GM23248 (cell line): ENCODE data around the gene ADAT1. TPM values are rescaled to one million over a fixed set of nuclear protein-coding genes. Genes with fewer than 3 reads are reported as not detected.

ENCODE experiments used
- DNase-seq: peaks from one replicate; pipeline ENCODE4 v3.0.0-alpha.2; 2015
- H2AFZ ChIP-seq: fragments of 200-600 bp; sonication (generic); 2 replicates; pipeline ENCODE4 v1.6.1; 2016; ENCODE audit warnings: antibody characterized with exemption
- H3F3A ChIP-seq: fragments of 200-600 bp; sonication (generic); 2 replicates; pipeline ENCODE4 v1.6.1; 2016; ENCODE audit warnings: mild to moderate bottlenecking, antibody characterized with exemption, mixed run types; ENCODE audit not compliant: insufficient read depth
- H3K27ac ChIP-seq: fragments of 200-600 bp; sonication (generic); 2 replicates; pipeline ENCODE4 v1.5.1; 2016; ENCODE audit warnings: mild to moderate bottlenecking
- H3K27me3 ChIP-seq: fragments of 200-600 bp; sonication (generic); replicated peaks from 2 replicates; pipeline ENCODE4 v1.6.1; 2016; ENCODE audit warnings: mild to moderate bottlenecking; ENCODE audit not compliant: insufficient read depth
- H3K36me3 ChIP-seq: fragments of 200-600 bp; sonication (generic); 2 replicates; pipeline ENCODE4 v1.6.1; 2016; ENCODE audit warnings: low read depth, mild to moderate bottlenecking
- H3K4me1 ChIP-seq: fragments of 200-600 bp; sonication (generic); 2 replicates; pipeline ENCODE4 v1.6.1; 2016; ENCODE audit warnings: mild to moderate bottlenecking; ENCODE audit not compliant: insufficient read depth
- H3K4me2 ChIP-seq: fragments of 200-600 bp; sonication (generic); one replicate; pipeline ENCODE4 v1.6.1; 2016; ENCODE audit warnings: mild to moderate bottlenecking; ENCODE audit not compliant: unreplicated experiment
- H3K4me3 ChIP-seq: fragments of 200-600 bp; sonication (generic); 2 replicates; pipeline ENCODE4 v1.5.1; 2016; ENCODE audit warnings: mild to moderate bottlenecking
- H3K79me2 ChIP-seq: fragments of 200-600 bp; sonication (generic); 2 replicates; pipeline ENCODE4 v1.6.1; 2016; ENCODE audit warnings: mild to moderate bottlenecking; ENCODE audit not compliant: insufficient read depth
- H3K9ac ChIP-seq: fragments of 200-600 bp; sonication (generic); 2 replicates; pipeline ENCODE4 v1.6.1; 2016; ENCODE audit warnings: mild to moderate bottlenecking
- H3K9me2 ChIP-seq: fragments of 200-600 bp; sonication (generic); 2 replicates; pipeline ENCODE4 v1.6.1; 2016; ENCODE audit warnings: mixed run types, mild to moderate bottlenecking, moderate library complexity; ENCODE audit not compliant: insufficient read depth
- H3K9me3 ChIP-seq: fragments of 200-600 bp; sonication (generic); one replicate; pipeline ENCODE4 v1.6.1; 2017; ENCODE audit warnings: low read depth
- H4K20me1 ChIP-seq: fragments of 200-600 bp; sonication (generic); 2 replicates; pipeline ENCODE4 v1.6.0; 2016; ENCODE audit not compliant: insufficient read depth
- EZH2 ChIP-seq: fragments of 200-600 bp; sonication (generic); IDR thresholded peaks from 2 replicates; pipeline ENCODE4 v1.6.1; 2018; ENCODE audit warnings: antibody characterized with exemption, mild to moderate bottlenecking; ENCODE audit not compliant: insufficient read depth, poor library complexity, severe bottlenecking
- EZH2phosphoT487 ChIP-seq: fragments of 200-600 bp; sonication (generic); IDR thresholded peaks from 2 replicates; pipeline ENCODE4 v1.6.1; 2018; ENCODE audit warnings: antibody characterized with exemption, moderate library complexity, mild to moderate bottlenecking, low read depth; ENCODE audit not compliant: insufficient read depth
- WGBS, 2 experiments: methylation state at CpG; one replicate each; pipeline ENCODE4 v1.1.6; 2015 to 2017; ENCODE audit warnings: low lambda C conversion rate in 2 of 2, low coverage in 1 of 2; ENCODE audit errors: missing lambda C conversion rate in 2 of 2; 5-methylcytosine and 5-hydroxymethylcytosine counted together
- in situ Hi-C: fragments of 300-500 bp; cut with MboI; formaldehyde crosslinking; loops from 2 replicates; pipeline ENCODE4 v1.15.0; 2020
- polyA plus RNA-seq: library from polyadenylated mRNA; unstranded; fragments of >200 nt; fragmentation: Nextera tagmentation; extraction: Ambion mirVana; gene quantifications from 2 replicates; pipeline ENCODE4 v1.2.1, GENCODE V29; 2016
- total RNA-seq: library from RNA; depleted of rRNA; stranded (reverse); fragments of >200 nt; shearing (Covaris generic); gene quantifications from 2 replicates; pipeline ENCODE4 v1.2.3, GENCODE V29; 2014

ADAT1 gene
- total and polyA plus RNA-seq, 2 experiments from 2014 or later, result 18.9 to 31.3 TPM

DNA sequence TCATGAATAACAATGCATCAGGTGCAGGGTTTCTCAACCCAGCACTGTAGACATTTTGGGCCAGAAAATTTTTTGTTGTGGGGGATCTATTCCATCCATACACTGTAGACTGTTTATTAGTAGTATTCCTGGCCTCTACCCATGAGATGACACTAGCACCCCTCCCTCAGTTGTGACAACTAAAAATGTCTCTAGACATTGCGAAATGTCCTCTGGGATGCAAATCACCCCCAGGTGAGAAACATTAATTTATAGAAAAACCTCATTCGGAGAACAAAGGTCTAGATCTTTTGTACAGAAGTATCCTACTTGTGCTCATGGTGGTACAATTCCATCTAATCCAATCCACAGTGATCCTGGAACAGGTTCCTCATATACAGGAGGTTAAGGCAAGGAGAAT is 4.3 kb downstream of the ADAT1 start:
- Histone ChIP-seq H3K4me1 (peaks cover 24% of the 10 kb centered on the region), H3F3A (peaks cover 13% of the 10 kb centered on the region), H3K27me3 (no peaks in the 10 kb centered on the region), H4K20me1 (no peaks in the 10 kb centered on the region), H3K27ac (no peak overlapping the region), H3K36me3 (peaks cover 22% of the 10 kb centered on the region; the same call in 1 of the 2 replicates), H3K4me3 (no peak overlapping the region), H3K79me2 (peaks cover 22% of the 10 kb centered on the region), H3K9me3 (no peaks in the 10 kb centered on the region), H2AFZ (no peak overlapping the region), H3K4me2 (no peak overlapping the region), H3K9me2 (no peaks in the 10 kb centered on the region), H3K9ac (no peak overlapping the region)
- 75 to 78% methylated on average over 2 of the region's 2 CpGs for WGBS, 2 experiments
- in situ Hi-C loops, result loop anchor here (25.0 kb wide), 1 partner anchor 406 kb away; the partner anchor contains the start of genes CTRB1 and CTRB2
- TF ChIP-seq EZH2phosphoT487 (no peak), EZH2 (no peak)
- no peak for DNase-seq

DNA sequence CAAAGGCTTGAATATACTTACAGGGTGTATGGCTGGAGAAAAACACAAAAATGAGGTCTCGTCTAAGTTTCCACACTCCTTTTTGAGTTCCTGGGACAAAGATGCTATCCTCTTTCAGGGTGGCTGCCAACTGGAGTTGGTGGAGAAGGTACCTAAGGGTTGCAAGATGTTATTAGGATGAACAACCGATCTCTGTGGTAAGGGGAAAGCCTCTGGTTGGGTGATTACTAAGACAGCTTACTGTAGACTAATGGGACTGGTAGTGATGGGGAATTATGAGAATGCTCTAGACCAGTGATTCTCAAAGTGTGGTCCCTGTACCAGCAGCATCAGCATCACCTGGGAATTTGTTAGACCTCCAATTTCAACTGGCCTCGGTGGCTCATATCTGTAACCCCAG is 6.0 kb downstream of the ADAT1 start:
- peaks cover 21% of the 10 kb centered on the region for H3K4me1 ChIP-seq
- no peaks in the 10 kb centered on the region for H3K27me3 ChIP-seq
- peaks cover 4% of the 10 kb centered on the region for H3F3A ChIP-seq
- TF ChIP-seq EZH2phosphoT487 (no peak), EZH2 (no peak)
- no peak for DNase-seq
- H3K36me3 ChIP-seq, result peaks cover 22% of the 10 kb centered on the region; the same call in 1 of the 2 replicates
- H3K4me2 ChIP-seq, result no peak overlapping the region
- H3K27ac ChIP-seq, result no peak overlapping the region
- in situ Hi-C loops, result loop anchor here (25.0 kb wide), 1 partner anchor 405 kb away; the partner anchor contains the start of genes CTRB1 and CTRB2
- WGBS, 2 experiments, result 98 to 100% methylated on average over 3 of the region's 3 CpGs
- no peak overlapping the region for H3K9ac ChIP-seq
- peaks cover 19% of the 10 kb centered on the region for H3K79me2 ChIP-seq
- no peak overlapping the region for H3K4me3 ChIP-seq
- no peaks in the 10 kb centered on the region for H3K9me3 ChIP-seq
- no peaks in the 10 kb centered on the region for H3K9me2 ChIP-seq
- H4K20me1 ChIP-seq, result no peaks in the 10 kb centered on the region
- no peak overlapping the region for H2AFZ ChIP-seq

DNA sequence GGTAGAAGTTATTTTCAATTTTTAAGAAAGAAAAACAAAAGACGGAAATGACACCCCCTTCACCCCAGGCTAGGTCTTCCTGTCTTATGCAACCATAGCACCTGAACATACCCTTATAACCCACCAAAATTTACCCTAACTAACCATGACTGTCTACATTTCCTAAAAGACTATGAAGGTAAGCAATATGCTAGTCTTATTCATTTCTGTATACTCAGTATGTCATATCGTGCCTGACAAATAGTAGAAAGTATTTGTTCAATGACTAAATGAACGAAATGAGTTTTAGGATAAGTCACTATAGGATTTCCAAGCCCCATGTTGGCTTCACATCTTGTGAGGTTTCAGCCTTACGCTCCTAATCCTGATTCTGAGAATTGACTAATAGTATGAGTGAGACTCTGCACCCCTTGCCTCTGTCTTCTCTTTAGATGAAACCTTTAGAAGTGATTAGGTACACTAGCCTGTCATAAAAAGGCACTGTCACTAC is 6.5 kb downstream of the ADAT1 start:
- 93 to 98% methylated on average over 4 of the region's 4 CpGs for WGBS, 2 experiments
- H3K36me3 ChIP-seq, result peaks cover 22% of the 10 kb centered on the region; the same call in 1 of the 2 replicates
- H3K9me2 ChIP-seq, result no peaks in the 10 kb centered on the region
- peaks cover 15% of the 10 kb centered on the region for H3K4me1 ChIP-seq
- no peaks in the 10 kb centered on the region for H3K27me3 ChIP-seq
- H3K9me3 ChIP-seq, result no peaks in the 10 kb centered on the region
- no peak for DNase-seq
- no peak overlapping the region for H3K9ac ChIP-seq
- peaks cover 4% of the 10 kb centered on the region; the same call in 1 of the 2 replicates for H3F3A ChIP-seq
- no peaks in the 10 kb centered on the region for H4K20me1 ChIP-seq
- peaks cover 13% of the 10 kb centered on the region for H3K79me2 ChIP-seq
- no peak for TF ChIP-seq EZH2phosphoT487
- TF ChIP-seq EZH2, result no peak
- in situ Hi-C loops, result loop anchor here (25.0 kb wide), 1 partner anchor 404 kb away; the partner anchor contains the start of genes CTRB1 and CTRB2
- no peak overlapping the region for H3K4me2 ChIP-seq
- H3K4me3 ChIP-seq, result no peak overlapping the region
- H3K27ac ChIP-seq, result no peak overlapping the region
- no peak overlapping the region for H2AFZ ChIP-seq

DNA sequence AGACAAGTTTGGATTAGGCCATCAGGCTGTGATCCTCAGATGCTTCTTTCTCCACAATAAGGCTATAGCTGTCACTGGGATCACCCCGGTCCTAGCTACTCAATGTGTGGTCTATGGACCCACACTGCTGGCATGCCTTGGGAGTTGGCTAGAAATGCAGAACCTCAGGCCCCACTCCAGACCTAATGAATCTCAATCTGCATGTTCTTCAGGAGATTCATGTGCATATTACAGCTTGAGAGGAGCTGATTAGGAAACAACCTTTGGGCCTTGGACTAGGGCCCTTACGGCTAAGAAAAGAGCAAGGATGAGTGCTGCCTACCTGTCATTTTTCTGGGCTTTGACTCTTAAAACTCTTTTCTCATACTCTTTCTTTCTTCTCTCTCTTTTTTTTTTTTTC is 7.5 kb downstream of the ADAT1 start:
- Histone ChIP-seq H3K9me3 (no peaks in the 10 kb centered on the region), H2AFZ (no peak overlapping the region), H3K79me2 (0 out of 2 replicates have a peak, but pooled peaks cover 4% of the 10 kb centered on the region), H3K36me3 (peaks cover 22% of the 10 kb centered on the region; the same call in 1 of the 2 replicates), H3K4me1 (peaks cover 6% of the 10 kb centered on the region), H3K4me2 (no peak overlapping the region), H3K27me3 (no peaks in the 10 kb centered on the region), H4K20me1 (no peaks in the 10 kb centered on the region), H3K9me2 (no peaks in the 10 kb centered on the region), H3K9ac (no peak overlapping the region), H3K4me3 (no peak overlapping the region), H3F3A (peaks cover 4% of the 10 kb centered on the region; the same call in 1 of the 2 replicates), H3K27ac (no peak overlapping the region)
- 98 to 100% methylated on average over 2 of the region's 2 CpGs for WGBS, 2 experiments
- no peak for DNase-seq
- in situ Hi-C loops, result loop anchor here (25.0 kb wide), 1 partner anchor 403 kb away; the partner anchor contains the start of genes CTRB1 and CTRB2
- TF ChIP-seq EZH2 (no peak), EZH2phosphoT487 (no peak)
